GM18505 (cell line): Measurements from ENCODE around the gene RNF112.
"Not testable (repeated sequence)": the region's sequence is repeated elsewhere in the genome, so short reads cannot be mapped to it uniquely, and the experiment has no call there.

Source experiments
- ATAC-seq: cut with Tn5 transposase; IDR thresholded peaks from one replicate; pipeline ENCODE4 v1.9.1; 2021; ENCODE audit not compliant: unreplicated experiment
- POLR2A ChIP-seq: IDR thresholded peaks from 4 replicates; pipeline ENCODE4 v1.6.1; 2011; ENCODE audit warnings: borderline replicate concordance; ENCODE audit not compliant: insufficient read depth, insufficient read length; ENCODE audit errors: extremely low read depth

Gene RNF112

GRCh38 chr17:19418251-19418992 lies 7.4 kb downstream of the RNF112 start:
- TF ChIP-seq POLR2A: no peak
- no peak for ATAC-seq

DNA sequence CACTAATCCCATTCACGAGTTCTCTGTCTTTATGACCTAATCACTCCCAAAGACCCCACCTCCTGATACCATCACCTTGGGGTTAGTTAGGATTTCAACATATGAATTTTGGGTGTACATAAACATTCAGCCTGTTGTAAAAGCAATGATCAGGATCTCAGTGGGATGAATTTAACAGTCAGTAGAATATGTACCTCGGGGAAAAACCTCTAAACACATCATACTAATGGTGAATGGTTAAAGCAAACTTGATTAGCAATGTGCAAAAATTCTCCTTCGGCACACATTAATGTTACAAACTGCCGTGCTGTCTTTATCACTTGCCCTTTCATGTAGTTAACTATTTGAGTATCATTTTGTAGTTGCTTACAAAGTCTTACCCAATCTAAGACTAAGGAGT lies 10.2 kb downstream of the RNF112 start:
- ATAC-seq: no peak
- no peak for TF ChIP-seq POLR2A

DNA sequence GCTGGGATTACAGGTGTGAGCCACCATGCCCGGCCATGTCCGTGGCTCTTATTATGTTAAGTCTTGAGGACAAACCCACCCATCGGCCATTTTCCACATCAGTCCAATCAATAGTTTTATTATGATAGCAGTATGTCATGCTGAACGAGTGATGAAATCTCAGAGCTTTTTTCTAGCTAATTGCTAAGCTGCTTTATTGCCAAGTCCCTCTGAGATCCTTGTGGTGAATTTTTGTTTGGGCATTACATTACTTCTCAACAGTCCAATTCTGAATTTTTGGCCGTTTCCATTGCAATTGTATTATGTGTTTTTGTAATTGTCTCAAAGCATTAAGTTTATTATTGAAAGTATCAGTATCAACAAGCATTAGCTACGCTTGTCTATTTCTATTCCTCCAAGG lies 10.9 kb downstream of the RNF112 start:
- no peak for ATAC-seq
- TF ChIP-seq POLR2A: no peak

- no peak for TF ChIP-seq POLR2A
- ATAC-seq: no peak
Measured at GRCh38 chr17:19424934-19425868, 14.2 kb downstream of the RNF112 start.

DNA sequence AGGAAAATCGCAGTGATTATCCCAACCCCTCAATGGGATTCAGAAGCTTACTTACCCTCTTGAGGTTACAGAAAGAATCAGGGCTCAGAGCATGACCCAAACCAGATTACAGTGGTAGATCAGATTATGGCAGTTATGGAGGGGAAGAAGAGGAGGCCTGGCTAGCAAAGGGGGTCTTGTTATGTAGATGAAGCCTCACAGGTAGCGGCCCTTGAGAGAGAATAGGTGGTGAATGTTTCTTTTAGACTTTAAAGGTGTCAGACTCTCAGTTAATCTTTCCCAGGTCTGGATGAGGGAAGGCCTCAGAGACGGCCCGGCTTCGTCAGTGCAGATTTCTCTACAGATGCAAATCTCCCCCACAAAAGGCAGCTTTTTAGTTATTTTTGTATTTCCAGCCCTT lies 15.6 kb downstream of the RNF112 start:
- TF ChIP-seq POLR2A: no peak
- no peak for ATAC-seq

- TF ChIP-seq POLR2A: no peak
- no peak for ATAC-seq
Measured at GRCh38 chr17:19431691-19432090, 20.7 kb downstream of the RNF112 start.

DNA sequence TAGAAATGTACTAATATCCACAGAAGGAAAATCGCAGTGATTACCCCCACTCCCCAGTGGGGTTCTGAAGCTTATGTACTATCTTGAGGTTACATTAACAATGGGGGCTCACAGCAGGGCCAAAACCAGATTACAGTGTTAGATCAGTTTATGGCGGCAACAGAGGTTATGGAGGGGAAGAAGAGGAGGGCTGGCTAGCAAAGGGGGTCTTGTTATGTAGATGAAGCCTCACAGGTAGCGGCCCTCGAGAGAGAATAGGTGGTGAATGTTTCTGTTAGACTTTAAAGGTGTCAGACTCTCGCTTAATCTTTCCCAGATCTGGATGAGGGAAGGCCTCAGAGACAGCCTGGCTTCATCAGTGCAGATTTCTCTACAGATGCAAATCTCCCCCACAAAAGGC lies 22.2 kb downstream of the RNF112 start:
- no peak for ATAC-seq
- TF ChIP-seq POLR2A: no peak

GRCh38 chr17:19433727-19434340 lies 22.8 kb downstream of the RNF112 start:
- TF ChIP-seq POLR2A: no peak
- no peak for ATAC-seq

DNA sequence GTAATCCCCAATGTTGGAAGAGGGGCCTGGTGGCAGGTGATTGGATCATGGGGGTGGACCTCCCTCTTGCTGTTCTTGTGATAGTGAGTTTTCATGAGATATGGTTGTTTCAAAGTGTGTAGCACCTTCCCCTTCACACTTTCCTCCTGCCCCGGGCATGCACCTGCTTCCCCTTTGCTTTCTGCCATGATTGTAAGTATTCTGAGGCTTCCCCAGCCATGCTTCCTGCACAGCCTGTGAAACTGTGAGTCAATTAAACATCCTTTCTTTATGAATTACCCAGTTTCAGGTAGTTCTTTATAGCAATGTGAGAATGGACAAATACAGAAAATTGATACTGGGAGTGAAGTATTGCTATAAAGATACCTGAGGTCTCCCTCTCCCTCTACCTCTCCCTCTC lies 29.4 kb downstream of the RNF112 start:
- no peak for ATAC-seq

GRCh38 chr17:19441288-19441687 lies 30.3 kb downstream of the RNF112 start:
- ATAC-seq: not testable (repeated sequence)

More for the DNA sequence above, 29.4 kb downstream of the RNF112 start:
- TF ChIP-seq POLR2A: no peak

GRCh38 chr17:19442731-19443130 lies 31.7 kb downstream of the RNF112 start:
- TF ChIP-seq POLR2A: no peak
- no peak for ATAC-seq

GRCh38 chr17:19443148-19443547 lies 32.1 kb downstream of the RNF112 start:
- ATAC-seq: no peak
- no peak for TF ChIP-seq POLR2A

- ATAC-seq: no peak
- no peak for TF ChIP-seq POLR2A
Measured at GRCh38 chr17:19445105-19445504, 34.1 kb downstream of the RNF112 start.

DNA sequence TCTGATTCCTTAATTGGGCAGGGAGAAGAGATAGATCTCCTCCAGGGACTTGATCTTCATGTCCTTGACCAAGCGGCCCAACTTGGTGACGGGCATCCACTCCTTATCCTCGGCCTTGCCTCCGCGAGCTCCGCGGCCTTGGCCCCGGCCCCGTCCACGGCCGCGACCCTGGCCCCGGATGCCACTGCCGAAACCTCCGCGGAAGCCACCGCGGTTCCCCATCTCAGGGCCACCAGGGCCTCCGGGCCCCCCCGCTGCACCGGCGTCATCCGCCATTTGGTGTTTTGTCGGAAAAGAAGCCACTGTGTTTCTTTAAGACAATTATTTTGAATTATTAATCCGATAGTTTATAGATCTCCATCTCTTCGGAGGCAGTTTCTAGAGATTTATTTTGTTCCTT lies 35.5 kb downstream of the RNF112 start:
- ATAC-seq: not testable (repeated sequence)
